K562 (cell line): ENCODE measurements around the gene MVK. TPM values are rescaled to one million over a fixed set of nuclear protein-coding genes. Genes with fewer than 3 reads are reported as not detected.
A peak's percentile ranks its signal among the peaks of the same experiment; 100 is the strongest.

ENCODE experiments used
- BRF2 ChIP-seq: IDR thresholded peaks from 3 replicates; pipeline ENCODE4 v1.6.1; 2011; ENCODE audit warnings: borderline replicate concordance, mild to moderate bottlenecking; ENCODE audit not compliant: insufficient read length, insufficient read depth
- COPS2 ChIP-seq: fragments of 450-650 bp; conservative IDR thresholded peaks from 2 replicates; pipeline ENCODE4 v1.6.1; 2016; ENCODE audit warnings: mild to moderate bottlenecking, moderate library complexity
- ESRRB ChIP-seq: fragments of 250-450 bp; sonication (Bioruptor Pico); IDR thresholded peaks from 2 replicates; pipeline ENCODE4 v1.5.0; 2020; ENCODE audit warnings: mild to moderate bottlenecking, moderate library complexity, borderline replicate concordance
- HMG20A ChIP-seq: fragments of 450-650 bp; formaldehyde crosslinking; conservative IDR thresholded peaks from 2 replicates; pipeline ENCODE4 v1.4.0; 2020; ENCODE audit warnings: mild to moderate bottlenecking, mixed read lengths
- HNRNPL ChIP-seq: fragments of 200-400 bp; formaldehyde crosslinking; IDR thresholded peaks from 2 replicates; pipeline ENCODE4 v1.6.1; 2017; ENCODE audit warnings: low read depth, mild to moderate bottlenecking, low read length
- MYNN ChIP-seq, 2 experiments: sonication (generic); formaldehyde crosslinking in 1 of 2; IDR thresholded peaks; 2 replicates each; pipeline versions ENCODE4 v1.5.0 to v1.6.1; 2016 to 2020; ENCODE audit warnings: antibody characterized with exemption in 1 of 2, missing genetic modification reagents in 1 of 2
- NFRKB ChIP-seq: fragments of 450-650 bp; IDR thresholded peaks from 2 replicates; pipeline ENCODE4 v1.6.1; 2016; ENCODE audit warnings: low read depth
- PCBP2 ChIP-seq: fragments of 200-400 bp; formaldehyde crosslinking; IDR thresholded peaks from 2 replicates; pipeline ENCODE4 v1.6.1; 2018; ENCODE audit warnings: low read length, low read depth, mild to moderate bottlenecking, moderate library complexity; ENCODE audit not compliant: poor library complexity, severe bottlenecking
- REST ChIP-seq, 2 experiments: fragments of 450-650 bp; formaldehyde crosslinking in 1 of 2; IDR thresholded peaks; 2 replicates each; pipeline versions ENCODE4 v1.4.0 to v1.6.1; 2014 to 2020; ENCODE audit warnings: mild to moderate bottlenecking in 2 of 2, borderline replicate concordance in 1 of 2, low read depth in 1 of 2
- SMARCA5 ChIP-seq: fragments of 450-650 bp; IDR thresholded peaks from 2 replicates; pipeline ENCODE4 v1.6.1; 2016
- SOX6 ChIP-seq: fragments of 450-650 bp; IDR thresholded peaks from 2 replicates; pipeline ENCODE4 v1.6.1; 2014; ENCODE audit warnings: mild to moderate bottlenecking
- SP2 ChIP-seq: IDR thresholded peaks from 2 replicates; pipeline ENCODE4 v1.6.1; 2011; ENCODE audit warnings: mild to moderate bottlenecking, low read depth, low read length, moderate library complexity; ENCODE audit not compliant: poor library complexity, severe bottlenecking; ENCODE audit errors: extremely low read depth
- SRSF3 ChIP-seq: fragments of 200-400 bp; formaldehyde crosslinking; IDR thresholded peaks from 2 replicates; pipeline ENCODE4 v1.6.1; 2016; ENCODE audit warnings: mild to moderate bottlenecking, low read length, moderate library complexity; ENCODE audit not compliant: insufficient read depth
- TCF3 ChIP-seq: sonication (generic); formaldehyde crosslinking; IDR thresholded peaks from 2 replicates; pipeline ENCODE4 v1.4.0; 2020; ENCODE audit warnings: mild to moderate bottlenecking, missing genetic modification reagents
- TCFL5 ChIP-seq: fragments of 250-450 bp; sonication (Bioruptor Pico); conservative IDR thresholded peaks from 2 replicates; pipeline ENCODE4 v1.6.1; 2021; ENCODE audit warnings: mild to moderate bottlenecking, moderate library complexity, matching md5 sums
- ZNF77 ChIP-seq: fragments of 250-450 bp; sonication (Bioruptor Pico); IDR thresholded peaks from 2 replicates; pipeline ENCODE4 v1.5.0; 2020
- polyA plus RNA-seq, 8 experiments: library from polyadenylated mRNA; depleted of rRNA in 4 of 8; stranded (reverse) in 5 of 8; unstranded in 3 of 8; fragments of >200 nt; fragmentation: Nextera tagmentation in 2 of 8; fragmentation: Illumina TruSeq in 1 of 8; extraction: Ambion mirVana in 2 of 8; extraction: Trizol in 1 of 8; gene quantifications; 2 replicates each; pipeline versions ENCODE4 v1.2.1 to v1.2.3, GENCODE V29; 2011 to 2014; ENCODE audit warnings: inconsistent platforms in 1 of 8, missing spikeins in 1 of 8
- total RNA-seq, 7 experiments: library from RNA; depleted of rRNA in 6 of 7; stranded (reverse); fragments of >200 nt in 6 of 7; fragmentation: Illumina TruSeq in 2 of 7; extraction: Trizol in 2 of 7; gene quantifications; 2 replicates each; pipeline versions ENCODE4 v1.2.1 to v1.2.3, GENCODE V29; 2011 to 2021; ENCODE audit warnings: low replicate concordance in 1 of 7
- TF ChIP-seq, protein P1 (sequence below), 3 experiments: IDR thresholded peaks in 2 of 3; conservative IDR thresholded peaks in 1 of 3; 2 replicates each; pipeline ENCODE4 v1.5.1; 2011 to 2012; ENCODE audit warnings: low read length in 3 of 3, mild to moderate bottlenecking in 3 of 3, control low read depth in 2 of 3, improper control_type of control experiment in 1 of 3, inconsistent platforms in 1 of 3, low read depth in 1 of 3, mixed read lengths in 1 of 3, moderate library complexity in 1 of 3; ENCODE audit not compliant: insufficient read depth in 2 of 3

MVK gene
- total and polyA plus RNA-seq, 9 of the 15 experiments (the other 6 are each of a cell fraction or from before 2014, with no cell fraction given): 0.41 to 33.6 (median 18.8) TPM

DNA sequence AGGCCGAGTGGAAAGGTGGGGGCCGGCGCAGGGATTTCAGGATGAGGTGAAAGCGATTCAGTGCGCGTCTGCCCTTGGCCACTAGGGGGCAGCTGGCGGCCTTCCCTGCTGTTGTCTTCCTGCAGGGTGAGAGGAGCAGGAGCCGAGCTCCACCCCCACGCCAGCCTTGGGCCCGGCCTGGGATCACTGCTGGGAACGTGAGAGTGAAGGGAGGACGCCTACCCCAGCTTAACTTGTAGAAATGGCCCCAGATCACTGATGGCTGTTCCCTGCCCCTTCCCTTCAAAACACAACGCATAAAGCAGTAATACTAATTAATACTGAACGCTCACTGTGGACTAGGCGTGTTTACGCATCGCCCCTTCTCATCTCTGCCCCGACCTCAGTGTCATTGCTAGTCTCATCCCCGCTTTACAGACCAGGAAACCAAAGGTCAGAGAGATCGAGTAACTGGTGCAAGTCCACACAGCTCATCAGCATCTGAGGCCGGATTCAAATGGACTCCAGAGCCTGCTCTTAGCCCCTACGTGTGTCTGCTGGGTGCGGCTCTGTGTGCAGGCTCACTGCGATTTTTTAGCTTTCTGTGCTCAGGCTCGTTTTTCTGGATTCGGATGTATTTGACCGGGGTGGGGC lies 24.3 kb downstream of the MVK start (continued):
- no peak for TF ChIP-seq MYNN (IDR thresholded peaks at IDR 0.05)
- TF ChIP-seq MYNN (CRISPR knock-in tag; IDR thresholded peaks at IDR 0.05): no peak
- TF ChIP-seq TCF3: no peak
- TF ChIP-seq SP2: no peak
- no peak for TF ChIP-seq ESRRB
- TF ChIP-seq NFRKB: no peak
- no peak for TF ChIP-seq SRSF3
- TF ChIP-seq REST (IDR thresholded peaks at IDR 0.05; ENCODE audit: borderline replicate concordance): peak; percentile 66; the same call in 1 of the 2 replicates
- TF ChIP-seq REST (CRISPR knock-in tag; IDR thresholded peaks at IDR 0.05; ENCODE audit: low read depth): no peak
- TF ChIP-seq ZNF77 (CRISPR knock-in tag): no peak
- TF ChIP-seq PCBP2: no peak
- TF ChIP-seq HNRNPL: no peak
- TF ChIP-seq COPS2: no peak
- no peak for TF ChIP-seq SMARCA5
- TF ChIP-seq BRF2: no peak
- no peak for TF ChIP-seq TCFL5
- TF ChIP-seq, protein P1, sequence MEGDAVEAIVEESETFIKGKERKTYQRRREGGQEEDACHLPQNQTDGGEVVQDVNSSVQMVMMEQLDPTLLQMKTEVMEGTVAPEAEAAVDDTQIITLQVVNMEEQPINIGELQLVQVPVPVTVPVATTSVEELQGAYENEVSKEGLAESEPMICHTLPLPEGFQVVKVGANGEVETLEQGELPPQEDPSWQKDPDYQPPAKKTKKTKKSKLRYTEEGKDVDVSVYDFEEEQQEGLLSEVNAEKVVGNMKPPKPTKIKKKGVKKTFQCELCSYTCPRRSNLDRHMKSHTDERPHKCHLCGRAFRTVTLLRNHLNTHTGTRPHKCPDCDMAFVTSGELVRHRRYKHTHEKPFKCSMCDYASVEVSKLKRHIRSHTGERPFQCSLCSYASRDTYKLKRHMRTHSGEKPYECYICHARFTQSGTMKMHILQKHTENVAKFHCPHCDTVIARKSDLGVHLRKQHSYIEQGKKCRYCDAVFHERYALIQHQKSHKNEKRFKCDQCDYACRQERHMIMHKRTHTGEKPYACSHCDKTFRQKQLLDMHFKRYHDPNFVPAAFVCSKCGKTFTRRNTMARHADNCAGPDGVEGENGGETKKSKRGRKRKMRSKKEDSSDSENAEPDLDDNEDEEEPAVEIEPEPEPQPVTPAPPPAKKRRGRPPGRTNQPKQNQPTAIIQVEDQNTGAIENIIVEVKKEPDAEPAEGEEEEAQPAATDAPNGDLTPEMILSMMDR (IDR thresholded peaks at IDR 0.05 in 2 of 3, conservative IDR thresholded peaks at IDR 0.05 in 1 of 3; ENCODE audit: insufficient read depth in 2 of 3, low read depth in 1 of 3, low read length in 3 of 3): peak; percentile 91 to 93 (median 93)
- TF ChIP-seq HMG20A: no peak
- no peak for TF ChIP-seq SOX6
